Measurements from ENCODE around the gene BTG2. TPM values are rescaled to one million over a fixed set of nuclear protein-coding genes. Genes with fewer than 3 reads are reported as not detected.
A peak's percentile ranks its signal among the peaks of the same experiment; 100 is the strongest.
"Not testable (repeated sequence)": the region's sequence is repeated elsewhere in the genome, so short reads cannot be mapped to it uniquely, and the experiment has no call there.

Gene BTG2
- total RNA-seq, 1 experiment from 2014 or later = 10.9 TPM

DNA sequence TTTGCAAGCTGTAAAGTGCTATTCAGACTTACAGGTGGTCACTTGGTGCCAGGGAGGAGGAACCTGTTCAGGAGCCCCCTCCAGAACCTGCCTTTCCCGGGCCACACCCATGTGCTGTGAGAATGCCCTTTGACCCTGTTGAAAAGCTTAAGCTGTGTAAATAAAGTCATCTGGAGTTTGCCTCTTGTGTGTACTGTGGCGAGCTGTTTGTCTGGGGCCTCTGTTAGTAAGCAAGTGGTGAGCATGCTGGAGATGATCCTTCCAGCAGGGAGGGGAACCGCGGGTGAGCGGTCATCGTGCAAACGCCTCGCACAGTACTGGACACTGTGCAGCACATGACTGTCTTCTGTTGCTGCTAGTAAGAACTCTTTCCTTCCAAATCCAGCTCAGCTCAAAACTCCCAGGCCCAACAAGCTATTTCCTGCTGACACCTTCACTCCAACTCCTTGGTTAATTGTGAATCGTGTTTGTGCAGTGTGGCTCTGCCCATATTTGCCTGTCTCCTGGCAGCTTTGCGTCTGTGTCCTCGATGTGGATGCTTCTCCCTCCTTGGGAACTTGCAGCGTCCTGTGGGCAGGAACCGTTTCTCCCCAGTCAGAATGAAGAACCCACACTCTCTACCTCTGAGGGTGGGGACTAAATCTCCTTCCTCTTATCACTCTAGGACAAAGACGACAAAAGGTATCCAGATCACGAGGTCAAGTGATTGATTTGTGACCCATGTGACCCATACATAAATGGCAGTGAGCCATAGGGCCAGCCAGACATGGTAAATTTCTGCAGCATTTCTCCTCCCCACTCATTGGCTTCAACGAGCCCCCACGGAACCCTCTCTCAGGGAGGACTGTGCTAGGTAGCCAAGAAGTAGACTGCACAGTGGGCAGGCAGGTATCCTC is 13.9 kb upstream of the BTG2 start:
- DNase-seq (ENCODE audit: low read depth) = no peak

DNA sequence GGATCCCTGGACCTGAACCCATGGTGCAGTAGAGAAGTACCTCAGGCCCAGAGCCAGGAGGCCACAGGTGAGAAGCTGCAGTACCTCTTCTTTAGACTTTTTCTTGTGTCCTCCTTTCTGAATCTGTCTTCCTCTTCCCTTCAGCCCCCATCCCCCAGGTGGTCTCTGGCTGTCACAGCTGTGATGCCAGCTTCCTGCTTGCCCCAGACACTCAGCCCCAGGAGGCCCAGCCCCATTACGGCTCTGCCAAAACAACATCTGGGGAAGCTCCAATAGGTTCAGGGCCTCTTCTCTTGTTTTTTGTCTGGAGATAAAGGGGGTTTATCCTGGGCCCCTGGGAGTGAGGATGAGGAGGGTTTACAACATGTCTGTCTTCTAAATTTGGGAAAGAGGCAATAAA is 9.5 kb upstream of the BTG2 start:
- DNase-seq (ENCODE audit: low read depth) = no peak

DNA sequence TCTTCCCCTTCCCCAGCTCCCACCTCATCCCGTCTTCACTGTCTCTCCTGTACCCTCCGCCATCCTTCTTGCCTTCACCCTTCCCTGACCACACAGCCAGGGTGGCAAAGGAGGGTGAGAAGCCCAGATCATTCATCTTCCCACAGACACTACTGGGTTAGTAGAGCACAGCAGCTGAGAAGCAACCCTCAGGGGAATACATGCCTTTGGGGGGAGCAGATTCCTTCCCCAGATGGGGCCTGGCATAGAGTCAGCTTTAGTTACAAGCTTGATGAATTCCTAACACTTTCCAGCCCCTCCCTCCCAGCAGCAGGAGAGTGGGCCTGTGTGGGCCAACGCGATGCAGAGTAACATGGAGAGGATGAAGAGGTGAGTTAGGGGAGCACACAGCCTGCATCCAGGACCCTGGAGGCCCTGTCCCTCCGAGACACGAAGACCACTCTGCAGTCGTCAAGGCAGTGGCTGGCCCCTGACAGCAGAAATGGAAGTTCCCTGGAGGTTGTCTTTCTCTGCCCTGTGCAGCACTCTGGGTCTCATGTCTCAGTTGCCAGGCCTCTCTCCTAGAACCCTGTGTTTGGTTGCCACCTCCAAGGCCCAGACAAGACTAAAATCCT is 8.8 kb upstream of the BTG2 start:
- no peak for DNase-seq (ENCODE audit: low read depth)

DNA sequence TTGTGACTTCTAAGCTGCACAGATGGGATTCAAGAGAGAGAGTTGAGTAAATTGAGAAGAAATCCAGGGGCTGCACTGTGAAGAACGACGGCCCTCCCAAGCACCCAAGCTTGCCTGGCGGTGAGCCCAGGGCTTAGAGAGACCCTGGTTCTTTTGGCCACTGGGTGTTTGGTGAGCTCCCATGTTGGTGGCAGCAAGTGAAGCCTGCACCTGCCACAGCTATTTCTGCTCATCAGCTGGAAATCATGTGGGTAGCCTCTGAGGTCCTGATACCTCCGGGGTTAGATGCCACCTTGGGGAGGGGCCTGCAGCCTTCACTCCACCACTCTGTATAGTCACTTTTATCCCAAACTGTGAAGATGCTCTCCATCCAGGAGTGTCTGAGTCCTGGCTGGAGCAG is 6.2 kb upstream of the BTG2 start:
- DNase-seq (ENCODE audit: low read depth) = no peak

DNA sequence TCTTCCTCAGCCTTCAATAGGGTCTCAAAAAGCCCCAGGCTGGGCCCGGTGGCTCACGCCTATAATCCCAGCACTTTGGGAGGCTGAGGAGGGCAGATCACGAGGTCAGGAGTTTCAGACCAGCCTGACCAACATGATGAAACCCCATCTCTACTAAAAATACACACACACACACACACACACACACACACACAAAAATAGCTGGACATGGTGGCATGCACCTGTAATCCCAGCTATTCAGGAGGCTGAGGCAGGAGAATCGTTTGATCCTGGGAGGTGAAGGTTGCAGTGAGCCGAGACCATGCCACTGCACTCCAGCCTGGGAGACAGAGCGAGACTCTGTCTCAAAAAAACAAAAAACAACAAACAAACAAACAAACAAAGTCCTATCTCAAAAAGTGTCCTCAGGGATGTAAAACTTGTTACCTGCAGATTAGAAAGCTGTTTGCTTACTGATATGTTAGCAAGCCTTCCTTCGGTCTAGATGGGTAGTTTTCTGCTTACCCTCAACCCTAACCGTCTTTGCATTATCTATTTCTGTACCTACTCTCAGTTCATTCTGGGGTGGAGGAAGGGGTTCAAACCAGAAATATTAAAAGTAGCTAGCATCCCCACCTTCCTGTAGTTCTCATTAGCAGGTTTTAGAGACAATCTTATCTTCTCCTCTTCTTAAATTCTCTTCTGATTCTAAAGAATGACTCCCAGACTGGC is 5.4 kb upstream of the BTG2 start:
- not testable (repeated sequence) for DNase-seq (ENCODE audit: low read depth)

DNA sequence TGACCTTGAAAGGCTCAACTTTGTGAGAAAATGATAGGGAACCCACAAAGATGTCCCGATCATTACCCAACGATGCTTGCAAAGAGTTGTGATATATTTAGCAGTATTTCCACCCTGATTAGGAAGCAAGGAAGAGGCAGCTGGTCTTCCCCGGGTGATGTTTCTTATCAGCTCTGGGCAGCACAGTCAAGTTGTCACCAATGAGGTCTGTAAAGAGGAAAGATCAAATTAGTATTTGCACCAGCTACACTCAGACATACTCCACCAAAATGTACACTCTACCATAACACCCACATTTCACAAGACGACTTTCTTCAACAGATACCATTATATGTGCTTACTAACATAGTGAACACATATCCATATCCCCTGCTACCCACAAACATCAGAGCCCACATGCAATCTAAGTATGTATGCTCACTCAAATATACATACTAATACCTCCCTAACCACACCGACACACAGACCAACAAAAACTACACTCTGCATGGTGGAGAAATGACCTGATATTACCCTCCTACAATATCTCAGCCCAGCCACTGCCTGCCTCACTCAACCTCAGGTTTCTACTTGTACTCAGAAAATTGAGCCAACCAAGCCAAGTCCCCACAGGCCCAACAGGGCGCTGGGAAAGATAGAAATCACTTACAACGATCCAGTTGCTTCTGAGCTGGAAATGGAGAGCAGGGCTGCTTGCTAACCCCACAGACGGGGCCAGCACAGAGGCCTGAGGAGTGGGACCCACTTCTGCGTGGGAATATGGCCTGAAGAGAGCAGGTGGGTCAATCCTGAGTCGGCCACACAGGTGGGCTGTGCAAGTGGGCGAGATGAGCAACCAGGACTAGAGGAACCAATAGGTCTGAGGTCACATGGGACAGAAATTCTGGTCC is 4.6 kb upstream of the BTG2 start:
- DNase-seq (ENCODE audit: low read depth) = no peak

DNA sequence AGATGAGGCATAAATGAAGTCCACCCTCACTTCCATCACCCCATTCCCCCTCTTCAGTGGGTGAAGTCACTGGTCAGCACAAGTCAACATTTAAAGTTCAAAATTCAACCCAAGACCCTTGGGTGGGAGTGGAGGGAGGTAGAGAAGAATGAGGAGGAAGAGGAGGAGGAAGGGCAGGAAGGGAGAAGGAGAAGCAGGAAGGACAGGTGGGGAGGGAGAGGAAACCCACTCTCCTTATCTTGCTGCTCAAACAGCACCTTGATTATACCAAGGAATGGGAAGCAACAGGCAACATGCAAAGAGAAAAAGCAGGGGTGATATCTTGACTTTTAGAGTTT is 4.0 kb upstream of the BTG2 start:
- DNase-seq (ENCODE audit: low read depth) = no peak

DNA sequence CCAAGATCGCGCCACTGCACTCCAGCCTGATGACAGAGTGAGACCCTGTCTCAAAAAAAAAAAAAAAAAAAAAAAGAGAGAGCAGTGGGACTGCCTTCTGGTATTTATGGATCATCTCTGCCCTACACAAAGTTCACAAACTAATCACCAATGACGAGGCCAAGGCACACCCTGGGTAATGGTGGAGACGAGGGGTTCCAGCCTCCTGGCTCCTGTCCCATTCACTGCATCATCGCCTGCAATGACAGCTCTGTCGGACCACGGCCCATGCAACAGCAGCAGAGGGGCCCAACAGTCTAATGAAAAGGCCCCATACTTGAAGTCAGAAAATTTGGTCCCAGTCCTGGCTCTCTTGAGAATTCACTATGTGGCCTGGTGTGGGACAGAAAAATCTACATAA is 2.9 kb upstream of the BTG2 start:
- no peak for DNase-seq (ENCODE audit: low read depth)

DNA sequence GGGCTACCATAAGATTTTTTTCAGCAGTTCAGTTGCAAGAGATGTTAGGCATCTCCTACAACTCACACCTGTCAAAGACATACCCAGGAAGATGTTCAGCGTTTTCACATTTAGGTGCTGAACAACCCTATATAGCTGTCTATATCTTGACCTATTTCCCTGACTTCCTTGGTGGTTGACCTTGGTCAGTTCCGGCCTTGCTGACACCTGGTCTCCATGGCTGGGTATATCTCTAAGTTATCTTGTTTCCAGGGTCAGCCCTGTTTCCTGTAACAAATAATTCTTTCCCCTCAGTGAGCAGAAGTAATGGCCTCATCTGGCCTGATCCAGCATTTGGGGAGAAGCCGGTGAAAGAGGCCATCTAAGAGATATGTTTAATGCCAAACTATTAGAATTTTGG is 2.4 kb upstream of the BTG2 start:
- DNase-seq (ENCODE audit: low read depth) = no peak

DNA sequence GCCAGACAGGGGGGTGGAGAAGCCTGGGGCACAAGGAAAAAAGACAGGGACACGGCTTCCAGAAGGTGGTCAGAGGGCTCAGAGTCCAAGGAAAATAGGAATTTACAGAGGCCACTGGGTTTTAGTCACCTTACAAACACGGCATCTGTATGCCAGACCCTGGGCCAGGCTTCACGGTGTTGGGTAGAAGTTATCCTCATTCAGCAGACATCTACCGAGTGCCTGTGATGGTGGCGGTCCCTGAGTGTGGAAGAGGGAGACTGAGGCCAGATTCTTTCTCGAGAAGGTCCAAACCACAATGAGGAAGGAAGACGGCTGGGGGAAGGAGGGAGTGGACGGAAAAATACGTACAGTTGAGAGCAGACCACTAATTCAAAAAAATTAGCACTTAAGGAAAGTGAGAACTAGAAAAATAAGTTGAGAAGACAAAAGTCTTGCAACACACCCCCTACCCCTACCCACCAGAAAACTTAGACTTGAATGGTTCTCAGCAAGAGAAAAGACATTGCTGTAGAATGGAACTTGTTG is 864 bp upstream of the BTG2 start:
- DNase-seq (ENCODE audit: low read depth) = no peak

DNA sequence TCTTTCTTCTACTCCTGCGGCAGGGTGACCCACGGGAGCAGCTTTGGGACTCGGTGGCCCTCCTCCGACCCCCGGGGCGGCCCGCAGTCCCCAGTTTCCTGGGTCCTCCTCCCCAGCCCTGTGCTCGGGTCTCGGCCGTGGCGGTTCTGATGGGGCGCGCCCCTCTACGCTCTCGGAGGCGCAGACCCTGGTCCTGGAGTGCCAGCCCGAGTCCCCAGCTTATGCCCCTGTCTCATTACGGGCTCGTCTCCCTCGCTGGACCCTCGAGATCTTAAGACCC is 430 bp downstream of the BTG2 start:
- DNase-seq (ENCODE audit: low read depth) = no peak

DNA sequence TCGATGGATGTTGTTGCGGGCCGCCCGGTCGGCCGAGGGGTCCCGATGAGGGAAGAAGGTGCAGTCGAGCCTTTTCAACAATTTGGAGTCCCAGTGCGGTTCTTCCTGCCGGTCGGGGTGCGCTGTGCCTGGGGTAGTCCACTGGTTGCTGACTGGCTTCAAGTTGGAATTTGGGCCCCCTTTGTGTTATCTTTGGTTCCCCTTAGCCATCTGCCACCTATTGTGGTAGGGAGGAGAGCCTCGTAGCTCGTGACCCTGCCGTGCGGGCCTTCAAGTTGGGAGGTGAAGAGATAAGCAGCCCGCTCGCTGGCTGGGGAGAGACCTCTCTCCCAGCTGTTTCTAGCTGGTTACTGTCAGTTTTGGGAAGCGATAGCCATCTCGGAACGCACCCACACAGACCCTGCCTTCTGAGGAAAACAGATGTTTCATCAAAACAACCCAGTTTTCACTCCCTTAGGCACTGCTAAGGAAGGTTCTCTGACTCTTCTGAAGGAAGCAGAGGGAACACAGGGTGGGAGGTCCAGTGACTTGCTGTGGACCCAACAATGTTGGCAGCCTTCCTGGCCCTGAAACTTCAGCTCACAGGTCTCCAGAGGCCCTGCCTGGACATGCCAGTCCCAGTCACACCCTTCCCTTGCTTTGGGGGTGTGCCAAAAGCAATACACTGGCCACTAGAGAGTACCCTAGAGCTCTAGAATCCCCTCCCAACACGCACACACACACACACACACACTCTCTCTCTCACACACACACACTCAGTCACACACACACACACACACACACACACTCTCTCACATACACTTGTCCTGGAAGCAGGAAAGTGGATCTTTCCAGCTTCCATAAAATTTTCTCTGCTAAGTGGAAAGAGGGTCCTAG is 1.0 kb downstream of the BTG2 start:
- DNase-seq (ENCODE audit: low read depth) = peak; percentile 67

DNA sequence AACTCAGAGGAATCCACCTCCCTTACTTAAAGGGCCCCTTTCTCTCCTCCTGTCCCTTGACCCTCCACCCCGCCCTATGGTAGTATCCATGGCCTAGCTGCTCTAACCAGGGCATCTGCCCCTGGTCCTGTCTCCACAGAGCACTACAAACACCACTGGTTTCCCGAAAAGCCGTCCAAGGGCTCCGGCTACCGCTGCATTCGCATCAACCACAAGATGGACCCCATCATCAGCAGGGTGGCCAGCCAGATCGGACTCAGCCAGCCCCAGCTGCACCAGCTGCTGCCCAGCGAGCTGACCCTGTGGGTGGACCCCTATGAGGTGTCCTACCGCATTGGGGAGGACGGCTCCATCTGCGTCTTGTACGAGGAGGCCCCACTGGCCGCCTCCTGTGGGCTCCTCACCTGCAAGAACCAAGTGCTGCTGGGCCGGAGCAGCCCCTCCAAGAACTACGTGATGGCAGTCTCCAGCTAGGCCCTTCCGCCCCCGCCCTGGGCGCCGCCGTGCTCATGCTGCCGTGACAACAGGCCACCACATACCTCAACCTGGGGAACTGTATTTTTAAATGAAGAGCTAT is 1.7 kb downstream of the BTG2 start:
- DNase-seq (ENCODE audit: low read depth) = no peak

DNA sequence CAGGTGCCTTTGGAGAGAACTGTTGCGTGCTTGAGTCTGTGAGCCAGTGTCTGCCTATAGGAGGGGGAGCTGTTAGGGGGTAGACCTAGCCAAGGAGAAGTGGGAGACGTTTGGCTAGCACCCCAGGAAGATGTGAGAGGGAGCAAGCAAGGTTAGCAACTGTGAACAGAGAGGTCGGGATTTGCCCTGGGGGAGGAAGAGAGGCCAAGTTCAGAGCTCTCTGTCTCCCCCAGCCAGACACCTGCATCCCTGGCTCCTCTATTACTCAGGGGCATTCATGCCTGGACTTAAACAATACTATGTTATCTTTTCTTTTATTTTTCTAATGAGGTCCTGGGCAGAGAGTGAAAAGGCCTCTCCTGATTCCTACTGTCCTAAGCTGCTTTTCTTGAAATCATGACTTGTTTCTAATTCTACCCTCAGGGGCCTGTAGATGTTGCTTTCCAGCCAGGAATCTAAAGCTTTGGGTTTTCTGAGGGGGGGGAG is 2.4 kb downstream of the BTG2 start:
- DNase-seq (ENCODE audit: low read depth) = no peak

DNA sequence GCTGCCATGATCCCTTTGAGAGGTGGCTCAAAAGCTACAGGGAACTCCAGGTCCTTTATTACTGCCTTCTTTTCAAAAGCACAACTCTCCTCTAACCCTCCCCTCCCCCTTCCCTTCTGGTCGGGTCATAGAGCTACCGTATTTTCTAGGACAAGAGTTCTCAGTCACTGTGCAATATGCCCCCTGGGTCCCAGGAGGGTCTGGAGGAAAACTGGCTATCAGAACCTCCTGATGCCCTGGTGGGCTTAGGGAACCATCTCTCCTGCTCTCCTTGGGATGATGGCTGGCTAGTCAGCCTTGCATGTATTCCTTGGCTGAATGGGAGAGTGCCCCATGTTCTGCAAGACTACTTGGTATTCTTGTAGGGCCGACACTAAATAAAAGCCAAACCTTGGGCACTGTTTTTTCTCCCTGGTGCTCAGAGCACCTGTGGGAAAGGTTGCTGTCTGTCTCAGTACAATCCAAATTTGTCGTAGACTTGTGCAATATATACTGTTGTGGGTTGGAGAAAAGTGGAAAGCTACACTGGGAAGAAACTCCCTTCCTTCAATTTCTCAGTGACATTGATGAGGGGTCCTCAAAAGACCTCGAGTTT is 3.1 kb downstream of the BTG2 start:
- no peak for DNase-seq (ENCODE audit: low read depth)

DNA sequence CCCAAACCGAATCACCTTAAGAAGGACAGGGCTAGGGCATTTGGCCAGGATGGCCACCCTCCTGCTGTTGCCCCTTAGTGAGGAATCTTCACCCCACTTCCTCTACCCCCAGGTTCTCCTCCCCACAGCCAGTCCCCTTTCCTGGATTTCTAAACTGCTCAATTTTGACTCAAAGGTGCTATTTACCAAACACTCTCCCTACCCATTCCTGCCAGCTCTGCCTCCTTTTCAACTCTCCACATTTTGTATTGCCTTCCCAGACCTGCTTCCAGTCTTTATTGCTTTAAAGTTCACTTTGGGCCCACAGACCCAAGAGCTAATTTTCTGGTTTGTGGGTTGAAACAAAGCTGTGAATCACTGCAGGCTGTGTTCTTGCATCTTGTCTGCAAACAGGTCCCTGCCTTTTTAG is 3.6 kb downstream of the BTG2 start:
- no peak for DNase-seq (ENCODE audit: low read depth)

DNA sequence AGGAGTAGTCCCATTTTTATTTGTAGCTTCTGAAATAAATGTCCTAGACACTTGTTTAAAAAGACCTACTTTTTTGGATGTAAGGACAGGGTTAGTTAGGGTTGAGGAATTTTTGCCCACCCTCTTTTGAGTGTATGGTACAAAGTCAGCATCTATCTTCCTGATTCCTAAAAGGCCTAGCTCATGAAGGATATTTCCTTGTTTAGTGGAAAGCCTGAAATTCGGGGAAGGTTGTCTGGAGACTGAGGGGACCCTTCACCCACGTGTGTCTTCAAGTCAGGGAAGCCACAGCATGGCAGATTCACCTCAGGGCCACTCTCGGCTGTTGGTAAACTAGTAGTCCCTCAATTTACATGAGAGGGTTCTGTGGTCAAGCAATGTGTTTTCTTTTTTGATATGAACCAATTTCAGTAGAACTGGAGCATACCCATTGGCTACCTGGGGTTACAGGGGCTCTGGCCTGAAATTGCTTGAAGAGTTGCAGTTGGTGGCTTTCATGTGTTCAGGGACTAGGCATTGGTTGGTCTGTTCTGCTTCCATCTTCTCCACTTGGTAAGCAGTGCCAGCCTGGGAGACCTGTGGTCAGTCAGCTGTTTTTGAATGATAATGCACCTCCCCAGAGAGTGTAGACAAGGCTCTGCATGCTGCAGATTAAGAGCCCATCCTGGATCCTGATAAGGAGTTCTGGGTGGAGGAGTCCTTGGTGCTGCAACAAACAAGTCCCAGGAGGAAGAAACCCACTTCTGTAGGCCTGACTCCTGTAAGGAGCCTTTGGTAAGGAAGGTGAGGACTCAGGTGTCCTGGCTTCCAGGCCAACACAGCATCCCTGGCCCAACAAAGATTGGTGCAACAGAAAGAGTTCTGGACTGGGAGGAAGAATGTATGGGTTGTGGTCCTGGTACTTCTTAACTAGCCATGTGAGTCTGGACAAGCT is 6.3 kb downstream of the BTG2 start:
- no peak for DNase-seq (ENCODE audit: low read depth)

DNA sequence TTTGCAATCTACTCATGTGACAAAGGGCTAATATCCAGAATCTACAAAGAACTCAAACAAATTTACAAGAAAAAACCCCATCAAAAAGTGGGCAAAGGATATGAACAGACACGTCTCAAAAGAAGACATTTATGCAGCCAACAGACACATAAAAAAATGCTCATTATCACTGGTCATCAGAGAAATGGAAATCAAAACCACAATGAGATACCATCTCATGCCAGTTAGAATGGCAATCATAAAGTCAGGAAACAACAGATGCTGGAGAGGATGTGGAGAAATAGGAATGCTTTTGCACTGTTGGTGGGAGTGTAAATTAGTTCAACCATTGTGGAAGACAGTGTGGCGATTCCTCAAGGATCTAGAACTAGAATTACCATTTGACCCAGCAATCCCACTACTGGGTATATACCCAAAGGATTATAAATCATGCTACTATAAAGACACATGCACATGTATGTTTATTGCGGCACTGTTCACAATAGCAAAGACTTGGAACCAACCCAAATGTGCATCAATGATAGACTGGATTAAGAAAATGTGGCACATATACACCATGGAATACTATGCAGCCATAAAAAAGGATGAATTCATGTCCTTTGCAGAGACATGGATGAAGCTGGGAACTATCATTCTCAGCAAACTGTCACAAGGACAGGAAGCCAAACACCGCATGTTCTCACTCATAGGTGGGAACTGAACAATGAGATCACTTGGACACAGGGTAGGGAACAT is 8.9 kb downstream of the BTG2 start:
- not testable (repeated sequence) for DNase-seq (ENCODE audit: low read depth)

Data from HT1080 (cell line).